ENCODE results near the gene PUSL1.

- TF ChIP-seq POLR2AphosphoS5 (IDR thresholded peaks at IDR 0.05; ENCODE audit: borderline replicate concordance, low read depth, low read length) = no peak; the same call in 1 of the 2 replicates
- TF ChIP-seq EZH2 (IDR thresholded peaks at IDR 0.05) = no peak
Observed at GRCh38 chr1:1333551-1334241, 25.3 kb downstream of the PUSL1 start.
